Stimulated activated CD8-positive, alpha-beta memory T cell treated with anti-CD3 and anti-CD28 coated beads, Interleukin-4, amount 100 ng/mL, for 48 hours (primary cell): ENCODE results near the gene RALGDS.
"Not testable (repeated sequence)": the region's sequence is repeated elsewhere in the genome, so short reads cannot be mapped to it uniquely, and the experiment has no call there.

ENCODE experiments used
- DNase-seq: peaks from one replicate; pipeline ENCODE4 v3.0.0-alpha.2; 2020

Gene RALGDS

DNA sequence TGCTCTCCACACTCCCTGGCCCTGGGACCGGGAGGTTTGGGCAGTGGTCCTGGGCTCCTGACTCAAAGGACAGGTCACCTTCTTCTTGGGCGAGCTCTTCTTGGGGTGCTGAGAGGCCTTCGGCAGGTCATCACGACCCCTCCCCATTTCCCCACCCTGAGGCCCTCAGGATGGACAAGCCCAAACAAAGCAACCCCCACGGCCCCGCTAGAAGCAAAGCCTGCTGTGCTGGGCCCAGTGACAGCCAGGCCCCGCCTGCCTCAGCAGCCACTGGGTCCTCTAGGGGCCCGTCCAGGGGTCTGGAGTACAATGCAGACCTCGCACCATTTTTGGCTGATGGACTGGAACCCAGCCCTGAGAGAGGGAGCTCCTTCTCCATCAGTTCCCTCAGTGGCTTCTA, 37.4 kb downstream of the RALGDS start:
- DNase-seq: not testable (repeated sequence)

DNA sequence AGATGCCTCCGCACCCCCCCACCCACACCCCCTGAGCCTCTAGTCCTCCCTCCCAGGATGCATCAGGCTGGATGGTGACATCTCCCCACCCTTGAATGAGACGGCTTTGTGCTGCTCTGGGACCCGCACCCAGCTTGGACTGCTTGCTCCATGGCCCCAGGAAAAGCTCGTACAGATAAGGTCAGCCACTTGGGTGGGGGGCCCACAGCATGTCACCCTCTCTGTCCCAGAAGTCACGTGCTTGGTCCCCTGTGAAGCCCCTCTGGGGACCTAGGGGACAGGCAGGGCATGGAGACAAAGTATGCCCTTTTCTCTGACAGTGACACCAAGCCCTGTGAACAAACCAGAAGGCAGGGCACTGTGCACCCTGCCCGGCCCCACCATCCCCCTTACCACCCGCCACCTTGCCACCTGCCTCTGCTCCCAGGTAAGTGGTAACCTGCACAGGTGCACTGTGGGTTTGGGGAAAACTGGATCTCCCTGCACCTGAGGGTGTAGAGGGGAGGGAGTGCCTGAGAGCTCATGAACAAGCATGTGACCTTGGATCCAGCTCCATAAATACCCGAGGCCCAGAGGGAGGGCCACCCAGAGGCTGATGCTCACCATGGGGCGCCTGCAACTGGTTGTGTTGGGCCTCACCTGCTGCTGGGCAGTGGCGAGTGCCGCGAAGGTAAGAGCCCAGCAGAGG, 38.9 kb downstream of the RALGDS start:
- not testable (repeated sequence) for DNase-seq

DNA sequence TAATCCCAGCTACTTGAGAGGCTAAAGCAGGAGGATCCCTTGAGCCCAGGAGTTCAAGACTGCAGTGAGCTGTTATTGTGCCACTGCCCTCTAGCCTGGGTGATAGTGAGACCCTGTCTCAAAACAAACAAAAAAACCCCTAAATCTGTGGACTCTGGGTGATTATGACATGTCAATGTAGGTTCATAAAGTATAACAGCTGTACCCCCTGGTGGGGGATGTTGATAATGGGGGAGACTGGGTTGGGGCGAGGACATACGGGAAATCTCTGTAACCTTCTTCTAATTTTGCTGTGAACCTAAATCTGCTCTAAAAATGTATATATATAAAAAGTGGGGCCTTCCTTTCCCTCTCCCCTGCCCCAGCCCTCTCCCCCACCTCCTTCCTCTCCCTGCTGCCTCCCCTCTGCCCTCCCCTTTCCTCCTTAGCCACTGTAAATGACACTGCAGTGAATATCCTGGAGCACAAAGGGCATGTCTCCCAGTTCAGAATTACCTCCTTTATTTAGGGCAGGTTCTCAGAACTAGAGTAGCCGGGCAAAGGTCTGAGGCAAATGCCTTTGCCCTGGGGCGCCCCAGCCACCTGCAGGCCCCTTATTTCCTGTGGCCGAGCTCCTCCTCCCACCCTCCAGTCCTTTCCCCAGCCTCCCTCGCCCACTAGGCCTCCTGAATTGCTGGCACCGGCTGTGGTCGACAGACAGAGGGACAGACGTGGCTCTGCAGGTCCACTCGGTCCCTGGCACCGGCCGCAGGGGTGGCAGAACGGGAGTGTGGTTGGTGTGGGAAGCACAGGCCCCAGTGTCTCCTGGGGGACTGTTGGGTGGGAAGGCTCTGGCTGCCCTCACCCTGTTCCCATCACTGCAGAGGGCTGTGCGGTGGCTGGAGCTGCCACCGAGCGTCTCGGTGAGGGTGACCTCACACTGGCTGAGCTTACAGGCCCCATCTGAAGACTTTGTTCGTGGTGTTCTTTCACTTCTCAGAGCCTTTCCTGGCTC, 40.0 kb downstream of the RALGDS start:
- not testable (repeated sequence) for DNase-seq

DNA sequence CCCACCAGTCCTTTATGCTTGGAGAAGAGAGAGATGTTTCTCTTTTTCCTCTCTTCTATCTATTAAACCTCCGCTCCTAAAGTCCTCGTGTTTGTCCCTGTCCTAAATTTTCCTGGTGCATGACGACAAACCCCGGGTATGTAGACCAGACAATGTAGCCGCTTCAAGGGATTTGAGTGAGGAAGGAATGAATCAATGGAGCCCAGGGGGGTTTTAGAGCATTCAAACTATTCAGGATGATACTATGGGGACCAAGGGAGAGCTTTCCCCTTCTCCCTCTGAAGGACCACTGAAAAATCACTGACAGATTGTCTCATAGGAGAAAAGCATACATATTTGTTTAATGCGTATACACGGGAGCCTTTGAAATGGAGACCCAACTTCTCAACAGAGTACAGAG, 40.9 kb downstream of the RALGDS start:
- DNase-seq: no peak

DNA sequence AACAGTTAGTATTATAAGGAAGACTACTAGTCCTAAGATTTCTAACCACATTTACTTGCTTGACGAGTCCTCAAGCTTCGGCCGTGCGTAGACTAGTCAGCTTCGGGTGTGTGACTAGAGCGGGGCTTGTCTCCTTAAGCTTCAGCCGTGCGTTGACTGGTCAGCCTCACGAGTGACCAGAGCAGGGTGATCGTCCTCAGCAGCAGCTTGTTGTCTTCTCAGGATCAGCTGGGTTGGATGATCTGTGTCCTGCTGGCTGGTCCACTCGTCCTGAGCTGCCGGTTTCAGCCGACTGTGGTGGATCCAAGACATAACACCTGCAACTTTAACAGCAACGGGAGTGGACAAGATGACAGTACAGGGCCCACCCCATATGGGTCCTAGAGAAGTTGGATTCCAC, 42.6 kb downstream of the RALGDS start:
- DNase-seq: no peak

DNA sequence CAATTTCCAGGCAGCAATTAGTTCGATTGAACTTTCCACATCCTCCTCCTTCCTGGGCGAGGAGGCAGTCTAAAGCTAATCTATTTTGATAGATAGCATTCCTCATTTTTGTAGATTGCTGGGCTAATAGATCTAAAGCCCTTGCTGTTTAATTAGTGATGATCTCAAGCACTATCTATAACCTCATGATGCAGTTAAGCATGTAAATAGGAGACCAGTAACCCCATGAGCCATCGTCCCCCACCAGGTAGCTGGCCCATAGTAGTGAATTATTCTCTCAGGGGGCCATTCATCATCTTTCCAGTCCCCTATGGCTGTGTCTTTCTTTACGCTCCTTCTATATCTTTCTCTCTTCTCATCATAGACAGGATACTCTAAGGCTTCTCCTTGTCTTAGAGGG, 44.3 kb downstream of the RALGDS start:
- no peak for DNase-seq

GRCh38 chr9:133075925-133076630, 45.0 kb downstream of the RALGDS start:
- DNase-seq: no peak

GRCh38 chr9:133074111-133074651, 46.9 kb downstream of the RALGDS start:
- DNase-seq: no peak

DNA sequence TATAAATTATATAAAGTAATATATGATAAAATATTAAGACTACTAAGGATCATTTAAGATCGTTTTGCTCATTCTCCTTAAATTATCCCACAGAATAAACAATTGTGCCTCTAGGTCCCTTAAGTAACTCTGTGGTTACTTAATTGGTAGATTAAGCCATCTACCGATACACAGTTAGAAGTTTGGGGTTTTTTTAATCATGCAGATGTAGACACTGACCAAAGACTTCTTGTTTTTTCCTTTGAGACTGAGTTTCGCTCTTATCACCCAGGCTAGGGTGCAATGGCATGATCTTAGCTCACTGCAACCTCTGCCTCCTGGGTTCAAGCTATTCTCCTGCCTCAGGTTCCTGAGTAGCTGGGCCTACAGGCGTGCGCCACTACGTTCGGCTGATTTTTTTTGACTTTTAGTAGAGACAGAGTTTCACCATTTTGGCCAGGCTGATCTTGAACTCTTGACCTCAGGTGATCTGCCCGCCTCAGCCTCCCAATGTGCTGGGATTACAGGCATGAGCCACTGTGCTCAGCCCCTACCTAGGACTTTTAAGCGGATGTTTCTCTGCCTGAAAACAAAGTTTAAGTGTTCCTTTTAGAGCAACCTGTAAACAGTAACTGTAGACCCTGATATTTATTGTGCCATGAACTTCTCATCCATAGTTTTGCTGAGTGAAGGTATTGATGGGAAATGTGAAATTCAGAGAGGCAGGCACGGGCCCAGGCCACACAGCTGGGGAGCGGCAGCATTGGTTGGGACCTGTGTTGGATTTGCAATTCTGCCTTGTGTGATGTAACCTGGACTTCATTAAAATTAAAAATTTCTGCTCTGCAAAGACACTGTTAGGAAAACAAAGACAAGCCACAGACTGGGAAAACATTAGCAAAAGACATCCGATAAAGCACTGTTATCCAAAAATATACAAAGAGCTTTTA, 47.7 kb downstream of the RALGDS start:
- DNase-seq: no peak

DNA sequence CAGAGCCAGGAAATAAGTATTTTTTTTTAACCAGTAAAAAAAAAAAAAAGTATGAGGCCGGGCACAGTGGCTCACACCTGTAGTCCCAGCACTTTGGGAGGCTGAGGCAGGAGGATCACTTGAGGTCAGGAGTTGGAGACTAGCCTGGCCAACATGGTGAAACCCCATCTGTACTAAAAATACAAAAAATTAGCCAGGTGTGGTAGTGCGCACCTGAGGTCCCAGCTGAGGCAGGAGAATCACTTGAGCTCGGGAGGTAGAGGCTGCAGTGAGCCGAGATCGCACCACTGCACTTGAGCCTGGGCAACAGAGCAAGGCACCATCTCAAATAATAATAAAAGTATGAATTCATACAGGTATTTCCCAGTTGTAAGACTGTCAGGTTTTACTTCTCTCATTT, 48.8 kb downstream of the RALGDS start:
- not testable (repeated sequence) for DNase-seq

DNA sequence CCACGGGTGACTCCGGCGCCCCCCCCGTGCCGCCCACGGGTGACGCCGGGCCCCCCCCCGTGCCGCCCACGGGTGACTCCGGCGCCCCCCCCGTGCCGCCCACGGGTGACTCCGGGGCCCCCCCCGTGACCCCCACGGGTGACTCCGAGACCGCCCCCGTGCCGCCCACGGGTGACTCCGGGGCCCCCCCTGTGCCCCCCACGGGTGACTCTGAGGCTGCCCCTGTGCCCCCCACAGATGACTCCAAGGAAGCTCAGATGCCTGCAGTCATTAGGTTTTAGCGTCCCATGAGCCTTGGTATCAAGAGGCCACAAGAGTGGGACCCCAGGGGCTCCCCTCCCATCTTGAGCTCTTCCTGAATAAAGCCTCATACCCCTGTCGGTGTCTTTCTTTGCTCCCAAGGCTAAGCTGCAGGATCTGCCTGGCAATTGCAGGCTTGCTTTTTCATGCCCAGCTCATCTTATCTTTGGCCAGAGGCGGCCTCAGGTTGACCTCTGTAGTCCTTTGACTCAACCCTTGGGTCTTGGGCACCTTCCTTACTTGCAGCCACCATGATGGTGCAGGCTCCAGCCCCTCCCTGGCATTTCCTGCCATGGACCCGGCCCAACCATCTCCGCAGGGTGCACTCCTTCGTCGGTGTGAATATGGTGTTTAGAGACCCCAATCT, 49.4 kb downstream of the RALGDS start:
- no peak for DNase-seq

DNA sequence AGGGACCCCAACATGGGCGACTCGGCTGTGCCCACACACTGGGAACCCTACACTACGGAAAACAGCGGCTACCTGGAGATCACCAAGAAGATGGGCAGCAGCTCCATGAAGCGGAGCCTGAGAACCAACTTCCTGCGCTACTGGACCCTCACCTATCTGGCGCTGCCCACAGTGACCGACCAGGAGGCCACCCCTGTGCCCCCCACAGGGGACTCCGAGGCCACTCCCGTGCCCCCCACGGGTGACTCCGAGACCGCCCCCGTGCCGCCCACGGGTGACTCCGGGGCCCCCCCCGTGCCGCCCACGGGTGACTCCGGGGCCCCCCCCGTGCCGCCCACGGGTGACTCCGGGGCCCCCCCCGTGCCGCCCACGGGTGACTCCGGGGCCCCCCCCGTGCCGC, 50.1 kb downstream of the RALGDS start:
- DNase-seq: not testable (repeated sequence)

DNA sequence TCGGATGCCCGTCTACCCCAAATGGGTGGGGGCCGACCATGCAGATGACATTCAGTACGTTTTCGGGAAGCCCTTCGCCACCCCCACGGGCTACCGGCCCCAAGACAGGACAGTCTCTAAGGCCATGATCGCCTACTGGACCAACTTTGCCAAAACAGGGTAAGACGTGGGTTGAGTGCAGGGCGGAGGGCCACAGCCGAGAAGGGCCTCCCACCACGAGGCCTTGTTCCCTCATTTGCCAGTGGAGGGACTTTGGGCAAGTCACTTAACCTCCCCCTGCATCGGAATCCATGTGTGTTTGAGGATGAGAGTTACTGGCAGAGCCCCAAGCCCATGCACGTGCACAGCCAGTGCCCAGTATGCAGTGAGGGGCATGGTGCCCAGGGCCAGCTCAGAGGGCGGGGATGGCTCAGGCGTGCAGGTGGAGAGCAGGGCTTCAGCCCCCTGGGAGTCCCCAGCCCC, 50.5 kb downstream of the RALGDS start:
- not testable (repeated sequence) for DNase-seq

- DNase-seq: not testable (repeated sequence)
These were observed 52.6 kb downstream of the RALGDS start for GRCh38 chr9:133068431-133068830.

- no peak for DNase-seq
These were observed 53.2 kb downstream of the RALGDS start for GRCh38 chr9:133067813-133068212.

- no peak for DNase-seq
These were observed 54.0 kb downstream of the RALGDS start for GRCh38 chr9:133067006-133067405.

- no peak for DNase-seq
These were observed 54.7 kb downstream of the RALGDS start for GRCh38 chr9:133066181-133066983.

GRCh38 chr9:133065070-133065388, 56.0 kb downstream of the RALGDS start:
- no peak for DNase-seq

- DNase-seq: no peak
These were observed 56.6 kb downstream of the RALGDS start for GRCh38 chr9:133064241-133065069.
